HG03432 (cell line): ENCODE results near the gene CACNG6.
"Not testable (repeated sequence)": the region's sequence is repeated elsewhere in the genome, so short reads cannot be mapped to it uniquely, and the experiment has no call there.

ENCODE experiments used
- ATAC-seq: cut with Tn5 transposase; IDR thresholded peaks from one replicate; pipeline ENCODE4 v1.9.1; 2021; ENCODE audit warnings: mild to moderate bottlenecking, moderate library complexity; ENCODE audit not compliant: unreplicated experiment

CACNG6 gene

DNA sequence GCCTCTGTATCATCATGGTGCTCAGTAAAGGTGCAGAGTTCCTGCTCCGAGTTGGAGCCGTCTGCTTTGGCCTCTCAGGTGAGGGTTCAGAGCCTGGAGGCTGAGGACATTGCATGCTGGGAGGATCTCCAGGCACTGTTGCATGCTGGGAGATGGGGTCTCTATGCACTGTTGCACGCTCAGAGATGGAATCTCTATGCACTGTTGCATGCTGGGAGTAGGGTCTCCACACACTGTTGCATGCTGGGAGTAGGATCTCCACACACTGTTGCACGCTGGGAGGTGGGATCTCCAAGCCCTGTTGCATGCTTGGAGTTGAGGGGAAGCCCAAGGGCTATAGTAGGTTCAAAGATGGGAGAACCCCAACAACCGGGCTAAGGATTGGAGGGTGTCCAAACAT, 8.3 kb downstream of the CACNG6 start:
- ATAC-seq = no peak

DNA sequence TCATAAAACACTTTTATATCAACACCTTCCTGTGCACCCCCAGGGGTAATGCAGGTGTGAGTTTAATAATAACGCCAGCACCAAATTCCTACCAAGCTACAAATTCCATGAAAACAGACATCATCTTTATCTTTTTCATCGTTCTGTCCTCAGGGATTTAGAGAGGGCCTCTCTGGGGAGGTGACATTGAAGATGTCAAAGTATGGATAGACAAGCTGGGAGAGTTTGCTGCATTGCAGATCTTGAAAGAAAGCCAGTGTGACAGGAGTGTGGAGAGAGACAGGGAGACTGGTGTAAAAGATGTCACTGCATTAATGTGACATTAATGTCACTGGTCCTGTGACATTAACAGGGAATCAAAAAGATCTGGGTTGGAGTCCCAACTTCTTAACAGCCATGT, 10.1 kb downstream of the CACNG6 start:
- ATAC-seq = no peak

GRCh38 chr19:54002495-54003315, 11.3 kb downstream of the CACNG6 start:
- ATAC-seq = no peak

GRCh38 chr19:54009440-54009839, 18.0 kb downstream of the CACNG6 start:
- ATAC-seq = no peak

- ATAC-seq = no peak
Observed at GRCh38 chr19:54010474-54010873, 19.0 kb downstream of the CACNG6 start.

DNA sequence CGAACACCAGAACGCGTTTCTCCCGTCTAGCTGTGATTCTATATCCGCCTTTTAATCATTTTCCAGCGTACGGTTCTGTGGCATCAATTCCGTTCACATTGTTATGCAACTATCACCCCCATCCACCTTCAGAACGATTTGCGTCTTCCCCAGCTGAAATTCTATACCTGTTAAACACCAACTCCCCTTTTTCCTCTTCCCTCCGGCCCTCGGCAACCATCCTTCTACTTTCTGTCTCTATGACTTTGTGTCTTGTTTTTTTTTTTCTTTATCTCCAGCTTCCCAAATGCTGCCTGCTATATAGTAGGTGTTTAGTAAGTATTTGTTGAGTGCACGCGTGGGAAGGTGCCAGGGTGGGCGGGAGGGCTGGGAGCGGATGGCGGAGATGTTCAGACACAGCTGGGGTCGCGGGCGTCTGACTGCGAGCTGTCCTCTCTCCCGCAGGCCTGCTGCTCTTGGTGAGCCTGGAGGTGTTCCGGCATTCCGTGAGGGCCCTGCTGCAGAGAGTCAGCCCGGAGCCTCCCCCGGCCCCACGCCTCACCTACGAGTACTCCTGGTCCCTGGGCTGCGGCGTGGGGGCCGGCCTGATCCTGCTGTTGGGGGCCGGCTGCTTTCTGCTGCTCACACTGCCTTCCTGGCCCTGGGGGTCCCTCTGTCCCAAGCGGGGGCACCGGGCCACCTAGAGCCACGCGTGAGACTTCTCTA, 20.2 kb downstream of the CACNG6 start:
- no peak for ATAC-seq

DNA sequence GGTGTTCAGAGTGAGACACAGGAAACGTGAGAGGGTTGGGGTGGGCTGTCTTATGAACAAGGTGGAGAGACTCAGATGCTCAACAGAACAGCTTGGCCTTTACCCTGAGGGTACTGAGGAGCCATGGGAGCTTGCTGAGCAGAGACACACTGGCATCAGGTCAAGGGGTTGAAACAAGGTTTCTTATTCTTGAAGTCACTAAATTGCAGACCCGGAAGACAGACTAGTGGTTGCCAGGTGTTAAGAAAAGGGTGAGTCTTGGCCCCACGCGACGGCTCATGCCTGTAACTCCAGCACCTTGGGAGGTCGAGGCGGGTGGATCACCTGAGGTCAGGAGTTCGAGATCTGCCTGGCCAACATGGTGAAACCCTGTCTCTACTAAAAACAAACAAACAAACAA, 22.4 kb downstream of the CACNG6 start:
- ATAC-seq = no peak

DNA sequence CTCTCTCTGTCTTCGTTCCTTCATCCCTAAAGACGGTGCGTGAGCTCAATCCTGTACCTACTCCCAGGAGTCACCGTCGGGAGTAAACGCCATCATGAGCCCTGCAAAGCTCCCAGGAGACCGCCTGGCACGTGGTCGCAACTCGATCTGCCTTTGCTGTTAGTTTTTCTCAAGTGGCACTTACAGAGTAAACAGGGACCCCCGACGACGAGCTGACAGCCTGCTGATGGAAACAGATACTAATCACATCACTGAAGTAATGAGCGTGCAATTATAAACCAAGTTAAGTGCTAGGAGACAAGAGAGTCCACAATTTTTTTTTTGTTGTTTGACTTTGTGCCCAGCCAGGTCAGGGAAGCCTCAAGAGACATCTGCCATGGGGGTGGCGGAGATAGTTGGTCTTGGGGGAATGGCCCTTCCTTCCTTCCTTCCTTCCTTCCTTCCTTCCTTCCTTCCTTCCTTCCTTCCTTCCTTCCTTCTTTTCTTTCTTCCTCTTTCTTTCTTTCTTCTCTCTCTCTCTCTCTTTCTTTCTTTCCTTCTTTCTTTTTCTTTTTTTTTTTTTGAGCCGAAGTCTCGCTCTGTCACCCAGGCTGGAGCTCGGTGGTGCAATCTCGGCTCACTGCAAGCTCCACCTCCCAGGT, 23.6 kb downstream of the CACNG6 start:
- ATAC-seq = no peak

- ATAC-seq = no peak
Observed at GRCh38 chr19:54017261-54017660, 25.8 kb downstream of the CACNG6 start.

DNA sequence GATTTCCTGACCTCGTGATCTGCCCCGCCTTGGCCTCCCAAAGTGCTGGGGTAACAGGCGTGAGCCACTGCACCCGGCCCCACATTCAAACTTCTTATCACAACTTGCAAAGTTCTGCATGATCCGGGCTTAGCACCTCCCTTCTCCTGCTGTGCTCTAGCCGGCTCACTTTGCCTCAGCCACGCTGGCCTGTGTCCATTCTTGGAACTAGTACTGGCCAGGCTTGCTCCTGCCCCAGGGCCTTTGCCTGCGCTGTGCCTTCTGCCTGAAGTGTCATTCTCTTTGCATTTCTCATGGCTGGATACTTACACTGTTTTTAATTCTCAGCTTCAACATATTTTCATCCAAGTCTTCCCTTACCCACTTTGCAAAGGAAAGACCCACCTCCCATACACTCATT, 29.9 kb downstream of the CACNG6 start:
- ATAC-seq = no peak

DNA sequence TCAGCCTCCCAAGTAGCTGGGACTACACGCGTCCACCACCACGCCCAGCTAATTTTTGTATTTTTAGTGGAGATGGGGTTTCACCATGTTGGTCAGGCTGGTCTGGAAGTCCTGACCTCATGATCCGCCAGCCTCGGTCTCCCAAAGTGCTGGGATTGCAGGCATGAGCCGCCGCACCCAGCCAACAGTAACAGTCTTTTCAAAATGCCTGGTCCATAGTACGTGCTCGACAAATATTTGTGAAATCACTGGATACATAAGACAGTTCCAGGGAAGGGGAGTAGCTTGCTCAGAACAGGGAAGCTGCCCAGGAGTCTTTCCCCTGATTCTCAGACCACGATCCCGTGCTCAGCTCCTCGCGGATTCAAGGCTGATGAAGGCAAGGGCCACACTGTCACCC, 30.5 kb downstream of the CACNG6 start:
- no peak for ATAC-seq

GRCh38 chr19:54023191-54023590, 31.8 kb downstream of the CACNG6 start:
- no peak for ATAC-seq

GRCh38 chr19:54024660-54025059, 33.2 kb downstream of the CACNG6 start:
- ATAC-seq = no peak

DNA sequence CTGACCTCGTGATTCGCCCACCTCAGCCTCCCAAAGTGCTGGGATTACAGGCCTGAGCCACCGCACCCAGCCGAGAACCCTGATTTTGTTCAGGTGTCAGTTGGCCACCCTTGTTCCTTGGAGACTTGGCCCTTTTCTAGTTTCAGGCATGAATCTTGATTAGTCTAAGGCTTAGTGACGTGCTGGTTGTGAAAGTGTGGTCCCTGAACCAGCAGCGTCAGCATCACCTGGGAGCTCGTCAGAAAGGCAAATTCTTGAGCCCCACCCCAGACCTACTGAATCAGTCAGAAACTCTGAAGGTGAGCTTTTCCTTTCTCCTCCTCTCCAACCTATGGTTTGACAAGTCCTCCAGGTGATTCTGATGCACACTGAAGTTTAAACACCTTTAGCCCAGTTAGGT, 35.2 kb downstream of the CACNG6 start:
- no peak for ATAC-seq

GRCh38 chr19:54029301-54029700, 37.9 kb downstream of the CACNG6 start:
- no peak for ATAC-seq

GRCh38 chr19:54029930-54030490, 38.6 kb downstream of the CACNG6 start:
- no peak for ATAC-seq

GRCh38 chr19:54030895-54031586, 39.6 kb downstream of the CACNG6 start:
- ATAC-seq = no peak

- no peak for ATAC-seq
Observed at GRCh38 chr19:54035215-54036178, 44.1 kb downstream of the CACNG6 start.

- ATAC-seq = not testable (repeated sequence)
Observed at GRCh38 chr19:54036542-54036941, 45.1 kb downstream of the CACNG6 start.

DNA sequence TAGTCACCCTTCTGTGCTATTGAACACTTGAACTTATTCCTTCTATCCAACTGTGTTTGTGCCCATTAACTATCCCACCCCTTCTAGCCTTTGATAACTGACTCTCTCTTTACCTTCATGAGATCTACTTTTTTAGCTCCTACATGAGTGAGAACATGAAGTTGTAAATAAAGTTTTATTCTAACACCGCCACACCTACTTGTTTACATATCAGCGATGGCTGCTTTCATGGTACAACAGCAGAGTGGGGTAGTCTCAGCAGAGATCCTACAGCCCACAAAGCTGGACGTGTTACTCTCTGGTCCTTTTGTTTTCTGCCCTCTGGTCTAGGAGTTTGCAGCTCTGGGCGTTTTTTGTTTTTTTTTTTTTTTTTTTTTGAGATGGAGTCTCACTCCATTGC, 48.6 kb downstream of the CACNG6 start:
- ATAC-seq = no peak
